Small intestine (tissue), 7 donors: ENCODE measurements around the gene ELOVL1. TPM values are rescaled to one million over a fixed set of nuclear protein-coding genes. Genes with fewer than 3 reads are reported as not detected.
"Not testable (repeated sequence)": the region's sequence is repeated elsewhere in the genome, so short reads cannot be mapped to it uniquely, and the experiment has no call there.

Source experiments
- DNase-seq, 2 donors: peaks; one replicate each; pipeline versions ENCODE4 v3.0.0 to v3.0.0-alpha.2; 2013
- FAIRE-seq: peaks from 2 replicates; lab custom pipeline; 2012; peaks lifted over from hg19 to GRCh38; lab: Jason Lieb, UNC
- H3K27ac ChIP-seq, 3 donors: one replicate each; pipeline ENCODE4 v1.5.1; 2013; ENCODE audit warnings: low read length in 2 of 3, mild to moderate bottlenecking in 2 of 3, control low read depth in 1 of 3, inconsistent platforms in 1 of 3, low read depth in 1 of 3, moderate library complexity in 1 of 3
- H3K27me3 ChIP-seq, 3 donors: one replicate each; pipeline ENCODE4 v1.6.1; 2013; ENCODE audit warnings: low read length in 3 of 3, inconsistent platforms in 1 of 3; ENCODE audit not compliant: control insufficient read depth in 3 of 3, insufficient read depth in 3 of 3
- H3K36me3 ChIP-seq, 3 donors: one replicate each; pipeline ENCODE4 v1.6.1; 2013; ENCODE audit warnings: low read length in 3 of 3, inconsistent platforms in 1 of 3, low read depth in 1 of 3, mild to moderate bottlenecking in 1 of 3, moderate library complexity in 1 of 3; ENCODE audit not compliant: control insufficient read depth in 3 of 3, insufficient read depth in 2 of 3
- H3K4me1 ChIP-seq, 3 donors: one replicate each; pipeline ENCODE4 v1.6.1; 2013; ENCODE audit warnings: low read length in 2 of 3, inconsistent platforms in 1 of 3, low read depth in 1 of 3, mild to moderate bottlenecking in 1 of 3, moderate library complexity in 1 of 3; ENCODE audit not compliant: control insufficient read depth in 3 of 3, insufficient read depth in 2 of 3
- H3K4me3 ChIP-seq, 3 donors: one replicate each; pipeline ENCODE4 v1.5.1; 2013; ENCODE audit warnings: low read length in 3 of 3, control low read depth in 1 of 3, inconsistent platforms in 1 of 3, low read depth in 1 of 3, mild to moderate bottlenecking in 1 of 3, moderate library complexity in 1 of 3
- H3K9me3 ChIP-seq, 2 donors: one replicate each; pipeline ENCODE4 v1.6.1; 2013; ENCODE audit warnings: low read depth in 1 of 2, low read length in 1 of 2; ENCODE audit not compliant: control insufficient read depth in 2 of 2, insufficient read depth in 1 of 2
- WGBS, 3 donors: extraction: QIAGEN DNeasy Blood & Tissue Kit; methylation state at CpG; one replicate each; pipeline ENCODE4 v1.1.7; 2013; 5-methylcytosine and 5-hydroxymethylcytosine counted together
- polyA plus RNA-seq, 4 donors: library from polyadenylated mRNA; stranded (reverse) in 3 of 4; unstranded in 1 of 4; fragments of 200-250 nt in 3 of 4; fragments of 120-200 nt in 1 of 4; gene quantifications; one replicate each; pipeline versions ENCODE4 v1.2.1 to v1.2.3, GENCODE V29; 2013
- donor health status: healthy with polysubstance abuse.
- donor health status: control.
- donor health status: control.
- donor health status: Bipolar disorder and iron deficiency.
- donor health status: healthy.

ELOVL1 gene
- polyA plus RNA-seq, 4 donors, result 60.6 to 105 (median 71.1) TPM

DNA sequence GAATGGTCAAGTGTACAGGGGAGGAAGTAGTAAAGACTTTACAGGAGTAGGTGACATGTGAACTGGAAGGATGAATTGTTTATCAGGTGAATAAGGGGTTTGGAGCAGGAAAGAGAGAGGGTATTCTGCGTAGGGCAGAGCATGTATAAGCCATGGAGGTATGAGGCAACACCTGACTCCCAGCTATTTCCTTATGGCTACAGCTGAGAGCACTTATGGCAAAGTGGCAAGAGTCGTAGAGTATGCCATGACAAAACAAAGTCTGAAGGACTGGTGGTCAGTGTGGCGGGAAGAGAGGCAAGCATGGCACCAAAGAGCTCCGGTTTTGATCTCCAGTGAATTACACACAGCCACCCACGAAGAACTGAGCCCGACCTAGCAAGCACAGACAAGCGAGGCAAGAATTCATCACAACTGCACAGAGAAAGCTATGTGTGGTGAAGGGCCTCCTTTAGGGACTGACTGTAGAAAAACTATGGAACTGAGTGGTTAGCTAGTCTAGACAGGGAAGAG, 9.0 kb upstream of the ELOVL1 start:
- DNase-seq (no peak), FAIRE-seq (no peak)
- Histone ChIP-seq H3K36me3 (peaks cover 0 to 2% (median 2%) of the 10 kb centered on the region in 3 donors), H3K9me3 (no peaks in the 10 kb centered on the region), H3K4me3 (no peak overlapping the region), H3K27me3 (no peaks in the 10 kb centered on the region), H3K4me1 (peaks cover 2 to 4% (median 3%) of the 10 kb centered on the region in 3 donors), H3K27ac (no peak overlapping the region)
- WGBS, 3 donors, result 88 to 93% (median 88%) methylated on average over 7 of the region's 7 CpGs

DNA sequence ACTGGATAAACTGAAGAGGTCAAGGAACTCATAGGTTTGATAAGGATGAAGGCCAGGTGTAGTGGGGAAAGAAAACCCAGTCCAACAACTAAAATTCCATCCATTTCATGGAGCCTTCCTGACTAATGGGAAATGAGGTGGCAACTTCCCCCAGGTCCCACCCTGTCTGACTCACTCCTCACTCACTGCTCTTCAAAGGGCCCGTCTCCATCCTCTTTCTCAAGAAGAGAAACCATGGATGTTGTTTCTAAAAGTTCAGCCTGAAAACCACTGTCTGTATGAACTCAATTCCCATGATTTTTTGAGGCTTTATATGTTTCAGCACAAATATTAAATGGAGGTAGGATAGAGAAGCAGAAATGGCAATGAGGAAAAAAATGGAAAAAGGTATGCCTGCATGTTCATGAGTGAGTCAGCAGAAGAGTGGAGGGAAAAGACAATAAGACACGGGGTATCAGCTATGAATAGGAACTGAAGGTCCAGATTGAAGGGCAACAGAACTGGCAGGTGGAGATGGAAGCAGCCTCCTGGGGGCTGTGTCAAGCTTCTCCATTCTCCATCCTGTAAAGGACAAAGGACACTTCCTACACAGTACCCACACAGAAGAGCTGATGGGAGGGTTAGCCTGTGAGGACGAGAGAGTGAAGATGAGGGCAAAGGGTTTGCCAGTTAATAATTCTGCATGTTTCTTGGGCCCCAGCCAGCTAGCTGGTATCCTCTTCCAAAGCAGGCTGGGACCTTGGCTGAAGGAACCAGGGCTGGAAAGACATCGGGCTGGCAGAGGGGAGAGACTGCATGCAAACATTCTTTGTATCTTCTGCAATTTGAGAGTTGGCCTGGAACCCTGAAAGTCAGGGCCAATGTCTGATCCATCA, 5.5 kb upstream of the ELOVL1 start:
- Histone ChIP-seq H3K4me1 (peaks cover 2 to 12% (median 8%) of the 10 kb centered on the region in 3 donors), H3K4me3 (no peak overlapping the region), H3K27me3 (no peaks in the 10 kb centered on the region), H3K9me3 (no peaks in the 10 kb centered on the region), H3K36me3 (peaks cover 0 to 2% (median 0%) of the 10 kb centered on the region in 3 donors), H3K27ac (peak overlapping the region in 1 of 3 donors; percentile 22)
- 21 to 58% (median 35%) methylated on average over 4 of the region's 4 CpGs for WGBS, 3 donors
- DNase-seq (peak in 1 of 2 donors; percentile 47), FAIRE-seq (no peak)

GRCh38 chr1:43372172-43372571, 4.4 kb upstream of the ELOVL1 start:
- H3K4me1 ChIP-seq, result peaks cover 2 to 14% (median 5%) of the 10 kb centered on the region in 3 donors
- H3K27me3 ChIP-seq, result no peaks in the 10 kb centered on the region
- 94 to 97% (median 96%) methylated on average over 5 of the region's 5 CpGs for WGBS, 3 donors
- FAIRE-seq, result no peak
- DNase-seq, result no peak
- peak overlapping the region in 1 of 3 donors; percentile 19 for H3K27ac ChIP-seq
- peaks cover 0 to 2% (median 0%) of the 10 kb centered on the region in 3 donors for H3K36me3 ChIP-seq
- no peak overlapping the region for H3K4me3 ChIP-seq
- no peaks in the 10 kb centered on the region for H3K9me3 ChIP-seq

- Histone ChIP-seq H3K9me3 (no peaks in the 10 kb centered on the region), H3K4me1 (peaks cover 2 to 28% (median 7%) of the 10 kb centered on the region in 3 donors), H3K27me3 (no peaks in the 10 kb centered on the region), H3K36me3 (peaks cover 0 to 5% (median 2%) of the 10 kb centered on the region in 3 donors), H3K27ac (no peak overlapping the region), H3K4me3 (no peak overlapping the region)
- WGBS, 3 donors, result 45 to 74% (median 62%) methylated on average over 4 of the region's 4 CpGs
- no peak for FAIRE-seq
- DNase-seq, result no peak
Observed at GRCh38 chr1:43370564-43370963, 2.8 kb upstream of the ELOVL1 start.

GRCh38 chr1:43369779-43370178, 2.0 kb upstream of the ELOVL1 start:
- 97 to 99% (median 97%) methylated on average over 6 of the region's 6 CpGs for WGBS, 3 donors
- H3K27me3 ChIP-seq, FAIRE-seq, H3K27ac ChIP-seq, DNase-seq, H3K9me3 ChIP-seq, H3K4me3 ChIP-seq: not testable (repeated sequence)
- Histone ChIP-seq H3K4me1 (peaks cover 2 to 36% (median 7%) of the 10 kb centered on the region in 3 donors), H3K36me3 (peaks cover 2 to 13% (median 4%) of the 10 kb centered on the region in 3 donors)

- H3K27me3 ChIP-seq, result no peaks in the 10 kb centered on the region
- FAIRE-seq (no peak), DNase-seq (no peak)
- peak overlapping the region; percentile 56 to 71 (median 58) for H3K4me3 ChIP-seq
- WGBS, 3 donors, result 16 to 20% (median 19%) methylated on average over 6 of the region's 6 CpGs
- peaks cover 2 to 24% (median 6%) of the 10 kb centered on the region in 3 donors for H3K36me3 ChIP-seq
- H3K4me1 ChIP-seq, result peaks cover 0 to 40% (median 10%) of the 10 kb centered on the region in 3 donors
- peak overlapping the region; percentile 93 to 97 (median 96) for H3K27ac ChIP-seq
- H3K9me3 ChIP-seq, result no peaks in the 10 kb centered on the region
Observed at GRCh38 chr1:43368646-43369020, 822 bp upstream of the ELOVL1 start.

DNA sequence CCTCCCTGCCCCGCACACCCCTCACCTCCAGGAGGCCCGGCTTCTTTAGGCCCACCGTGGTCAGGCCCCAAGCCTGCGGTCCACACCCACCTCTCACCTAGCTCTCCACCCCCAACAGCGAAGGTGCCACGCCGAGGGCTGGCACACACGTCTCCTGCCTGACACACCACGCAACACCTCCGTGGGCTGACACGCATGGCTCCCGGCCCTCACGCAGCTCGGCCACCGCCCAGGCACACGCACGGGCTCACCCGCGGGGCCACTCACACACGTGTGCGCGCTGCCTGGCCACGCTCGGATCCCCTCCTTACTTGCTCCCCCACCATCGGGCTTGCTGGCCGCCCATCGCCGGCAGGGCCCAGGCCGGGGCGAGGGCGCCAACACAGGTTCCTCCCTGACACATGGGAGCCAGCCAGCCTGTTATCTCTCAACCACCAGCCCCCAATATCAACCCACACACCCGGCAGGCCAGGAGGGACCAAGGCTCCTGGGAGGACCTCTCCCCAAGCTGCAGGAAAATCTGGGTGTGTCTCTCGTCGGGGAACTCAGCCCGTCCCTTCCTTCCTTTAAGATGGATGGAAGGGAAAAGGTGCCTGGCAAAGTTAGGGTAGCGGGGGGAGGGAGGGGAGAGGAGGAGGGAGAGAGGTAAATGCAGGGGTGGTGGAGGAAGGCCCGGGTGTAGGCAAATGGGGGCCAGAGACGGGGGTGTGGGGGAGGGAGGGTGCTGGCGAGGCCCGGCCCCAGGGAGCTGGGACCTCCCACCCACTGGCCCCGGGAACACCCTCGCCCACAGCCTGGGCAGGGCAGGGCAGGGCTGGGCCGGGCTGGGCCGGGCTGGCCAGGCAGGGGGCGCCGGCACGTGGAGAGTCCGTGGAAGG, 546 bp downstream of the ELOVL1 start:
- DNase-seq (peak; percentile 43 to 76), FAIRE-seq (no peak)
- WGBS, 3 donors, result 0 to 2% (median 0%) methylated on average over 39 to 48 of the region's 48 CpGs
- Histone ChIP-seq H3K4me1 (peaks cover 0 to 47% (median 10%) of the 10 kb centered on the region in 3 donors), H3K4me3 (peak overlapping the region; percentile 58 to 80 (median 73)), H3K36me3 (peaks cover 4 to 37% (median 6%) of the 10 kb centered on the region in 3 donors), H3K27ac (peak overlapping the region; percentile 83 to 97 (median 96)), H3K27me3 (no peaks in the 10 kb centered on the region), H3K9me3 (no peaks in the 10 kb centered on the region)

GRCh38 chr1:43366601-43367025, 1.2 kb downstream of the ELOVL1 start:
- DNase-seq (peak in 1 of 2 donors; percentile 38), FAIRE-seq (no peak)
- WGBS, 3 donors, result 8 to 18% (median 9%) methylated on average over 4 to 5 of the region's 5 CpGs
- peaks cover 4 to 40% (median 13%) of the 10 kb centered on the region in 3 donors for H3K36me3 ChIP-seq
- H3K4me3 ChIP-seq, result peak overlapping the region in 2 of 3 donors; percentile 58 to 73
- peak overlapping the region; percentile 83 to 97 (median 96) for H3K27ac ChIP-seq
- no peaks in the 10 kb centered on the region for H3K9me3 ChIP-seq
- H3K27me3 ChIP-seq, result no peaks in the 10 kb centered on the region
- H3K4me1 ChIP-seq, result peaks cover 0 to 47% (median 10%) of the 10 kb centered on the region in 3 donors
